HG03280 (cell line): Measurements from ENCODE around the gene ASIC5.
"Not testable (repeated sequence)": the region's sequence is repeated elsewhere in the genome, so short reads cannot be mapped to it uniquely, and the experiment has no call there.

Source experiments
- ATAC-seq: cut with Tn5 transposase; IDR thresholded peaks from one replicate; pipeline ENCODE4 v1.9.1; 2021; ENCODE audit warnings: mild to moderate bottlenecking, moderate library complexity; ENCODE audit not compliant: unreplicated experiment

Gene ASIC5

DNA sequence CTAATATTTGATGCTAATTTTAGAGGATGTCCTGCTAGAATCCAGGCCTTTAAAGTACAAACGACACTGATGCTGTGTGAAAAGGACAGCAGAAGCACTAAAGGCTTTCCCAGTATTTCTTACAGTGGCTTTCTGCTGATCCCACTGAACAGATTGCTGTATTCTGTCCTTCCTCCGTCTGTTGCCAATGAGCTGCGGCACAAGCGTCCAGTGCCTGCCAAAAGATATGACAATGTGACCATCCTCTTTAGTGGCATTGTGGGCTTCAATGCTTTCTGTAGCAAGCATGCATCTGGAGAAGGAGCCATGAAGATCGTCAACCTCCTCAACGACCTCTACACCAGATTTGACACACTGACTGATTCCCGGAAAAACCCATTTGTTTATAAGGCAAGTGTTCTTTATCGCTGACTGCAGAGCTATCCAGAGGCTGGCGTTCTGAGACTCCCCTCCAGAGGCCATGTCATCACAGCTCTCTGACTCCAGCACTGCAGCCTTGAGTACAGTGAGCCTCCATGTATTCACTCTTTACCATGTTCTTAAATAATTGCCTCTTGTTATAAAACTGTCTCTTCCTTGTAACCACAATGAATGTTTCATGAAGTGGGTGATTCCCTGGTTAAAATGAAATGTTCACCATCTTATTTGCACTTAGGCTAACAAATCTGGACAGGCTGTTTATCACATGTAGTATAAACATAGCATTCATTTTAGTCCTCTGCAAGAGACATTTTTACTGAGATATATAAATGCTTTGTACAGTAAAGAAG lies 63.7 kb downstream of the ASIC5 start:
- no peak for ATAC-seq

- ATAC-seq = no peak
Observed at GRCh38 chr4:155800685-155801343, 65.3 kb downstream of the ASIC5 start.

GRCh38 chr4:155799794-155800123 lies 66.3 kb downstream of the ASIC5 start:
- no peak for ATAC-seq

GRCh38 chr4:155799116-155799793 lies 66.8 kb downstream of the ASIC5 start:
- ATAC-seq = no peak

DNA sequence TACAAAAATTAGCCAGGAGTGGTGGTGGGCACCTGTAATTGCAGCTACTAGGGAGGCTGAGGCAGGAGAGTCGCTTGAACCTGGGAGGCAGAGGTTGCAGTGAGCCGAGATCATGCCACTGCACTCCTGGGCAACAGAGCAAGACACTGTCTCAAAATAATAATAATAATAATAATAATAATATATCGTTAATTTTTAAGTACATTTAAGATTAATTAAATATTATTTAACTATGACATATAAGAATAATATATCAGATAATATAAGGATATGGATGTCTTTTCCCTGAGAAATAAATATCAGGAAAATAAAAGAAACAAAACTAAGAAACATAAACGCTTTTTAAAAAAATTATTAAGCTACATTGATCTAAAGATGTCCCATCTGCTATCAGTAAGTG lies 68.5 kb downstream of the ASIC5 start:
- ATAC-seq = not testable (repeated sequence)

DNA sequence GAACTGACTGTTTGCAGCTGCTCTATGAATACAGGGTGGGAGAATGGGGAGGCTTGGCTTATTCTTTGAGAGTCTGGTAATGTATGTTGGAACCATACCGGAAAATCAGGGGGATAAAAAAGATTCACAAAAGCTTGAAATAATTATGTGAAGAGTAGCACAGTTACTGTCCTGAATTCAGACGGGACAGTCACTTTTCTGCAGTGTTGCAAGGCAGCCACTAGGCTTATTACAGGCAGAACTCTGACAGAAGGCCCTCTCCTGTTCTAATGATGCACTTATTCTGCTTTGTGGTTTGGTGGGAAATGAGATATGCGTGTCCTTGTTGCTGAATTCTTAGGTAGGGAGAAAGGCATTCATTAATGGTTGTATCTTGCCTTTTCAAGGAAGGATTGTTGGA lies 70.1 kb downstream of the ASIC5 start:
- peak; percentile 92 for ATAC-seq

GRCh38 chr4:155794589-155795236 lies 71.4 kb downstream of the ASIC5 start:
- no peak for ATAC-seq

GRCh38 chr4:155789982-155790381 lies 76.1 kb downstream of the ASIC5 start:
- ATAC-seq = no peak

DNA sequence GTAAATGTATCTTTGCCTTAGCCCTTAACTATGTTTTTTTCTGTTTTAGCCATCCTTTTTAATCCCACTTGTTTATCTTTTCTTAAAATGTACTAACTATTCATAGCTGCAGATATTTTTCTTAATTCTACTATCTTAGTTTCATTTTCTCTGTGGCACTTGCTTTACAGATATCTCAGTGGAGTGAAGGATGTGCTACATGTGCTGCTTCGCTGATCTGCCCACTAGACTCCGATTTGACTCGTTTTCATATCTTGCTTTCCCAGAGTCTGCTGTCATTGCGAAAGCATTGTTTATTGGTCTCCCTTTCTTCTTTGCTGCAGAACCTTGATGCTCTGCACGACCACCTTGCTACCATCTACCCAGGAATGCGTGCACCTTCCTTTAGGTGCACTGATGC lies 76.7 kb downstream of the ASIC5 start:
- ATAC-seq = peak; percentile 37

- peak; percentile 97 for ATAC-seq
Observed at GRCh38 chr4:155787113-155787710, 78.9 kb downstream of the ASIC5 start.

GRCh38 chr4:155785828-155786227 lies 80.2 kb downstream of the ASIC5 start:
- no peak for ATAC-seq

DNA sequence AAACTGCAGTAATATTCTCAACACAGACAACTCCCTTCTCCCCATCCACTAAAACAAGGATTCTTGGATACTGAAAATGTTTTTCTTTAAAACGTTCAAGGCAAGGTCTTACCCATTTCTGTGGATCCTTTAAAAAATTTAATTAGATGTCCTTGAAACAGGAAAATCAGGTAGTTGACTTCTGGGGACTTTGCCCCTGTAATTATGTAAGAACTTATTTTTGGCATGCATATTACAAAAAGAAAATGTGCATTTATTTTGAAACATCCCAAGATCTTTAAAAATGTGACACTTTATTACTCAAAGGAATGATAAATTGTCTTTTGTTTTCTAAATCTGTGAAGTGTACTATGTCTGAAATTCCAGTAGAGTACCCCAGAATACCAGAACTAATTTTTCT lies 81.4 kb downstream of the ASIC5 start:
- ATAC-seq = no peak

DNA sequence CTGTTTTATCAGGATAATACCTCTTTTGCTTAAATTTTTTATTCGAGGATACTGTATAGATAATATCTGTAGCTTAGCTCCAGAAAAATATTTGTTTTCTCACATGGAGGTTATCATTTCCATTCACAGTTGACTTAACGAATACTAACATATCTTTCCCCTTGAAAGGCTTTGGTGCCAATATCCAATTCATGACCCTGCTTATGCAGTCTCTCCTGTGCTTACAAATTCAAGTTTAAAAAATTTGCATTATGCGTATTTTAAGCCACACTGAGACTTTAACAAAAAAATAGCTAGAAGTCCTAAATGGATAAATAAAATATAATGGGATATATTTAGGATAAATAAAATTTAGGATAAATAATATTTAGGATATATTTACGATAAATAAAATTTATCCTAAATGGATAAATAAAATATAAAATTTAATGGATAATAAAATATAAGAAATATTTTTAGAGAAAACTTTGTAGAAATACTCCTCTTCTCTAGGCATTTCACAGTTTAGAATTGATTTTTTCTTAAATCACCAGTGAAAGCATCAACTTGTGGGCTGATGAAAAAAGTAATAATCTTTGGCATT lies 84.7 kb downstream of the ASIC5 start:
- ATAC-seq = no peak

- ATAC-seq = no peak
Observed at GRCh38 chr4:155780775-155781174, 85.3 kb downstream of the ASIC5 start.
